ENCODE results near the gene CHD6.

The CHD6 gene

DNA sequence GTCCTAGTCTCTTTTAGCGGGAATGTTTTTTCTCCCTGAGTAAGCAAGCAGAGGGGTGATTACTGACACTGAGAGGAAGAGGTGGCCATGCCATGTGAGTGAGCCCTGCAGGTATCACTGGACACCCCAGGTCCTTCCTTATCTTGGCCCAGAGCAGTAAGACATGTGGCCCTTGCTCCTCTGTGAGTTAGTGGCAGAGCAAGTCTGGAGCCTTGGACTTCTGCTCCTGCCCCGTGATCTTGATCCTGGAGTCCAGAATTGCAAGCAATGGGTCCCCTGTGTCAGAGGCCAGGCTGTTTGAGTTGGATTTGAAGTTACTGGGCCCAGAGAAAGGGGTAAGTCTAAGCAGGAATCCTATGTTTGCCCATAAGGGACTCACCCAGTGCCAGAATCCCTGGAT, 159.4 kb downstream of the CHD6 start:
- DNase-seq = no peak

DNA sequence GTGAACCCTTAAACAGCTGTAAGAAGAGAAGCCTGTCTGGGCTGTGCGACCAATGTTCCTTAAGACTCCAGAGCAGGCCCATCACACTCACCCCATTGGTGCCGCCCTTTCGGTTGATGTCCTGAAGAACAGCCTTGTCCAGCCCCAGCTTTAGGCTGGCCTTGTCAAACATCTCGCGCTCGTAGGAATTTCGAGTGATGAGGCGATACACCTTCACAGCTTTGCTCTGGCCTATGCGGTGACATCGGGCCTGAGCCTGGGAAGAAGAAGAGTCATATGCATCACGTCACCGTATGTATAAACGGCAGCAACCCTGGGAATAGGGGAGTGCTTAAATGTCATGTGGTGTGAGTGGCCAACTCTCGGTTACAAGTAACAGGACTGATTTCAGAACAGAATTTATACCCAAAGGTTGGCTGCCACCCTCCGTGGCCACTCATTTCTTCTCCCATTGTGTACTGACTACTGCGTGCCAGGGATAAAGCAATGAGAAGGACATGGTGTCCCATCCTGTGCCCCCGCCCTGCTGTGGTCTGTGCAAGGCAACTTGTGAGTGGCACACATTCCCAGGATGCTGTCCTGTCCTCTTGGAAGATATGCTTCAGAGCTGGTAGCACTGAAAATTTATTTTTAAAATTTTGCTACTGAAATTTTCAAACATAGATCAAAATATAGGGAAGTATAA, 160.9 kb downstream of the CHD6 start:
- no peak for DNase-seq

DNA sequence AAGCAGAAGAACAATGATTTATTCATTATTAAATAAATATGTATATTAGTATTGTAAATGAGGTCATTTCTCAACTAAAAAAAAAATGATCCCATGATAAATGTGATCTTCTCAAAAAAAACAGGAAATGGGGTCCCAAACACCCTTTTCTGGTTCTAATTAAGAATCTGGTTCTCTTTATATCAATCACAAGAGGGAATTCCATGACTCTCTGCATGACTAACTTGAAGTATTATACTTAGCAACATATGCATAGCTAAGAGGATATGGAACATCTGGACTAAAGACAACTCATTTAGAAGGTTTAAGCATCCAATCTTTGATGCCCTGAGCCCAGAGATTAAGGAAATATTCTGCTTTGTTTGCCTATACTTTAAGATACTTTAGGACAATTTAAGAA, 161.8 kb downstream of the CHD6 start:
- no peak for DNase-seq

DNA sequence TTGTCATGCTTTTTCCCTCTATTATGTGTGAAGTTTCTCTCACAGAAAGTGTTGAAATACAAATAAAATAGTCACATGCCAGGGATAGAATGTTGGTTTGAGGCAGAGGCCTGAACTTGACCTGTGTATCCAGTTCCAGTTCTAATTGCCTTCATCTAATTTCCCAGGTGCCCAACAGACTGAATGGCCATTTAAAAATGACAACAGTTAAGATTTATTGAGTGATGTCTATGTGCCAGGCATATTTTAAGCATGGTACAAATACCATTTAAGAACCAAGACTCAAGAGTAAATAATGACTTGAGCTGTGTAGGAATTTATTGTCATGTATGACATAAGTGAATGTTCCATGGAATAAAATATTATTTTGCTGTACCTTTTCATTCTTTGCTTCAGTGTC, 163.9 kb downstream of the CHD6 start:
- no peak for DNase-seq

DNA sequence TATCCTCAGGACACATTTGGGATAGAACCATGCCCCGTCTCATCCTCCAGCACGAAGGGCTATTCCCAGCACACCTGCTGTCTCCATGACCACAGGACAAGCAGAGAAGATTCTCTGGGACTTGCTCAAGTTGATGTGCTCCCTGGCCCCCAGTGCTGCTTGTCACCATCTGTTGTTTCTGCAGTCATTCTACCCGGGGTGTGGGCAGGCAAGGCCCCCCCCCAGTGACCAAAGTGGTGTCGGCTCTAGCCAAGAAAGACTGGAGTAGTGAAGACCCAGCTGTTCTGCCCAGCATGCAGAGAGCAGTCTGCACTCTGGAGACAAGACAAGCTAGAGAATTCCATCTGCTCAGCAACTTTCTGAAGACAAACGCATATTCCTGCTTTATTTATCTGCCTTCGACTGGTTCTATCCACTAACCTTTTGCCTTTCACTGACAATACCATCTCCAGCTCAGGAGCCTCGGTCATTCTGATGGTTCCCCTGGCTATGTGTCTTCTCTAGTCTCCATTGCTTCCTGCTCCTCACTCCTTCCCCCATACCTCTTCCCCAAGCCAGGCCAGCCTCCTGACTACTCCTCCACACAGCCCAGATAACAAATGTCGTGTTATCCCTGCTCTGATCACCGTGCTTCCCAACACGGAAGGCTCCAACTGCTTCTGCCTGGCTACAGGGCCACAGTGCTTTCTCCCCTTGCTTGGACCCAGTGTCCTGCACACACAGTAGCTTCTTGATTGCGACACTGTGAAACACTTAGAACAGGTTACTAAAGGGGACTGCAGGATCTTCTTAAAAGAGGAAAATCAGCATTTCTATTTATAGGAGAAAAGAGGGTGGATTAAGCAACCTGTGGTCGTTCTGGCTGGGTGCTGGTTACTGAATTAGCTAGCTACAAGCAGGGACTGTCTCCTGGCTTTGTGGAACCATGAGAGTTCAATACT, 164.9 kb downstream of the CHD6 start:
- no peak for DNase-seq

DNA sequence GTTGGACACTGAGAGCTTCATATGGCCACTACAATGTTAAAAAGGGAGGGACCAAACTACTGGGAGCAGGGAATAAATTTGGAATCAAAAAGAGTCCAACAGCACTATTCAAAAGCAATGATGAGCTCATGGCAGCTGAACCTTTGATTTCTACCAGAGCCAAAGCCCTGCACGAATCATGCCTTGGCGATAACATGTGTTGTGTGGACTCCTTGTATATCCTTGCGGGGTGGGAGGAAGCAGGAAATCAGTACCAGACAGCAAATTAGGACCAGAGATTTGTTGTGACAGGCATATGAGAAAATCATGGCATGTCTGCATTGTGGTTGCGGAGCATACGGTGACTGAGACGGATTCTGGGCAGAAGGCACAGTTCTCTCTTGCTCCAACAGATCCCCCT, 166.0 kb downstream of the CHD6 start:
- DNase-seq = no peak

DNA sequence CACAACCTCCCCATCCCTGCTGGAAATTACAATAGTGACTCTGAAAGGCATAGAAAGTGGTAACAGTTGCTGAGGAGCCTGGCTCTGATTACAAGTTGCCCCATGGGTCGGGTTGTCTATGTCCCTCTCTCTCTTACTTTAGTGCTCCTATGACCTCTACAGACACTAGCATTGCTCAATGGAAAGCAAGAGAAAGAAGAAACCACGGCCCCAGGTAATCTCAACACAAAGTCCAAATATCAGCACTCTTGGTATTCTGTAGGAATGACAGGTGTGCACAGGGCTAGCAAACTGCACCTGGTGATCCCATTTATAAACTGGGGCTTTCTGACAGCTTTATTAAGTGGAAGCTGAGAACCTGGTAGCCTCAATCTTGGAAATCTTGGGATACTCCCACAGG, 171.2 kb downstream of the CHD6 start:
- no peak for DNase-seq

DNA sequence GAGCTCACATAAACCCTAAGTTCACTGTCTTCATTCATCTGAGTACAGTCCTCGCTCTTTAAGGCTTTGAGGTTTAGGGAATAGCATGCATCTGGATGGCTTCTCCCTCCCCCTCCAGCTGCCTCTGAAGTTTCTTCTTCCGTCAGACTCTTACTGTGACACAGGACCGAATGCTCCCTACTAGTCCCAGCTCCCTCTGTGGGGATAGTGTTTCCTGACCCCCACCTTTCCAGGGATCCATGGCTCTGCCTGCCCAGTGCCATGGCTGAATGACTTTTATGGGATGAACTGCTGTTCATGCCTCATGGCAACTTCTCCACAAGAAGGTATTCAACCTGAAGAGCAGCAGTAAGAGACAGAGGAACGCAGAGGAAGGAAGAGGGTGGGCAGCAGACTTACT, 171.7 kb downstream of the CHD6 start:
- DNase-seq = no peak

DNA sequence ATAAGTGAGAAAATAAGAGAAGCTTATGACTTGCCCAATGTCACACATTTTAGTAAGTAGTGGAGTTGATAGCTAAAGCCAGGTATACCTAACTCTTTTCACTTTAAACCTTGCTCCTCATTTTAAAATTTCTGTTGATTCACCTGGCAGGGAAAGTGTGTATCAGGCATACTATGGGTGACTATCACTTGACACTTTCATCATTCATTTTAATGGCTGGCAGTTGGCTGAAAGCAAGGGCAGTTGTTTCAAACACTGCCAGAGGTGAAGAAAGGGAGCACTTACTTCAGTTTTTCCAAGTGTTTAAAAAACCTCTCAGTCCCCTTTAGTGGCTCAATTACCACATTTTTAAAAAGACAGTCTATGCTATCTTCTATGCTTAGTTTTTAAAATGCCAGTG, 173.4 kb downstream of the CHD6 start:
- no peak for DNase-seq

DNA sequence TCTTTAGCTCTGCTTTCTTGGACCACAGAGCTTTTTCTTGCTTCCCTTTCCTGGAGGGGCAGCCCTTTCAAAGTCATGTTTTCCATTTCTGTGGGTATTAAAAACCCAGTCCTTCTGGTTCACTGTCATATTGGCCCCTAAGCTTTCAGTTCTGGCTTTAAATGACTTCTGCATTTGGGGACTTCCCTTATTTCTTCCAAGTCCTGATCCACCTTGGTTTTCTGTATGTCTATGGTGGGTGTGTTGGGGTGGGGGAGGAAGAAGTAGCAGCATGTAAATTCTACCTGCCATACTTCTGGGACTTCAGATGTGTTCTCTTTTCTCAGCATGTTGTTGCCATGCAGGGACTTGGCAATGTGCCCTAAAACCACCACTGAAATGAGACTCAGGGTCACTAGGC, 174.5 kb downstream of the CHD6 start:
- DNase-seq = no peak

DNA sequence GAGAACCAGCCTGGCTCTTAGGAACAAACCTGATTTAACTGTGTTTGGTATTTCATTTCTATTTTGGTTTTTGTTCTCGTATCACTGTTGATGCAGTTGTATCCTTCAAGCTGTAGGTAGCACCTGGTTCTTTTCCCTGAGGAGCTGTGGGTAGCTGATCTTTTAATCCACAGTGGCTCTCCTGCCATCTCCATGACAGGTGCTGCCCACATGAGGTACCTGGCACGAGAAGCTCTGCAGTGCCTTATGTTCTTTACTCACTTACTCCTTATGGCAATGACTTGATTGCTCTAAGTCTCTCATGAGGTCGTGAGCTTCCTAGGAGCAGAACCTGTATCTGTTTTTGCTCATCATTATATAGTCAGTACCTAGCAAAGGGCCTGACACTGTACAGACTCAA, 177.3 kb downstream of the CHD6 start:
- DNase-seq = no peak

DNA sequence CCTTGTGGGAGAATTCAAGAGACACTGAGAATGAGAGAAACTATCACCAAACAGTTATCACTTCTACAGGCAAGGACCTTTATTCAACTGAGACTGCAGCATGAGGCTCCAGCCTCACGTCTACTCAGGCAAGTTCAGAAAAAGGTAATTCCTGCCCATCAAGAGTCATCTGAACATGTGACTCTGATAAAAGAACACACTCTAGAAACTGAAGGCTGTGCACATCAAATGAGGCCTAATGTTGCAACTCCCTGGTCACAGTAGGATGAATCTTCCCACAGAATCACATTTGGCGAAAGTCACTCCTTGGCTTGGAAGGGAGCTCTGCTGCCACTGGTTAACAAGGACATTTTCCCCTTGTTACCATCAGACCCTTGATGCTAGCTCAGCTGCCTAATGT, 180.3 kb downstream of the CHD6 start:
- DNase-seq = no peak

DNA sequence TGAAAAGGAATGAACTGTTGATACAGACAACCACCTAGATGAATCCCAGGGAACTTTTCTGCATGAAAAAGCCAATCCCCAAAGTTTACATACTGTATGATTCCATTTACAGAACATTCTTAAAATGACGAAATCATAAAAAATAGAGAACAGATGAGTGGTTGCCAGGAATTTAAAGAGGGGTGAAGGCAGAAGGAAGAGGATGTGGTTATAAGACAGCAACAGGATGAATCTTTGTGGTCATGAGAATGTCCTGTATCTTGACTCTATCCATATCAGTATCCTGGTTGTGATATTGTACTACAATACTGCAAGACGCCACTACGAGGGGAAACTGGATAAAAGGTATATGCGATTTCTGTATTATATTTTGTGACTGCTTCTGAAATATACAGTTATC, 181.5 kb downstream of the CHD6 start:
- no peak for DNase-seq

DNA sequence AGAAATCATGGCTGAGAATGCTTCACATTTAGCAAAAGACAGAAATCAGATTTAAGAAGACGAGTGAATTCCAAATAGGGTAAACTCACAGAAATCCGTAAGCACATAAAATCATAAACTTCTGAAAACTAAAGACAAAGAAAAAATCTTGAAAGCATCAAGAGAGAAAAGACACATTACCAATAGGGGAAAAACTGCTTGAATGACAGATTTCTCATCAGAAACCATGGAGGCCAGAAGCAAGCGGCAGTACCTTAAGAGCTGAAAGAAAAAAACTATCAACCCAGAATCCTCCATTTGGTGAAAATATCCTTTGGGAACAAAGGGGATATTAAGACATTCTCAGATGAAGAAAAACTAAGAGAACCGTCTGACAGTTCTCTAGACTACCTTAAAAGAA, 185.0 kb downstream of the CHD6 start:
- DNase-seq = no peak

DNA sequence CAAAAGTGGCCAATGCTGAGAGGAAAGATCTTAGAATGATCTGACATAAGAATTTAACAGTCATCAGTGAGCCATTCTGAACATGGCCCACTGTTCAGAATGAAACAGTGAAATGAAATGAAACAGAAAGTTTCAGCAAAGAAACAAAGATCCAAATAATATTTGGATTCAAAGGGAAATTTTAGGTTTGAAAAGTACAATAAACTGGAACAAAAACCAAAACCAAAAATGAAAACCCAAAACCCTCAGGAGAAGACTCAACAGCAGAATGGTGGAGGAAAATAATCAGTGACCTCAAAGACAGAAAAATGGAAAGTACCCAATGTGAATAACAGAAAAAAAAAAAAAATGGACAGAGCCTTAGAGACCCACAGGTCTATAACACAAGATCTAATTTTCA, 185.4 kb downstream of the CHD6 start:
- no peak for DNase-seq

DNA sequence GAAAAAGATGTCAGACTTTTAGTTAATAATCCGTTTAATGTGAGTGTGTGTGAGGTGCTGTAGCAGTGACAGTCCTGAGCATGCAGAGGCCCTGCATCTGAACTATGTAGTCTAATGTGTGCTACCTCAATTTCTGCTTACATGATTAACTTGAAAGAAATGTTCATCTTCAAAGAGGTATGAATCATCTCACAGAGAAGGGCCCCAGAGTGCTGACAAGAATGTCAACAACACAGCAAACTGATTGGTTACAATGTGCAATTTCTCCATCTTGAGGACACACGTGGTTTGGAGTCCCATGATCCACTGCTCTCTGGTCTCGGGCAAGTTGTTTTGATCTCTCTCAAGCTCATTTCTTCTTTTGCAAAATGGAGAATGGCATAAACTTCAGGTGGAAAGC, 189.9 kb downstream of the CHD6 start:
- peak in 1 of 2 experiments; percentile 8 for DNase-seq

DNA sequence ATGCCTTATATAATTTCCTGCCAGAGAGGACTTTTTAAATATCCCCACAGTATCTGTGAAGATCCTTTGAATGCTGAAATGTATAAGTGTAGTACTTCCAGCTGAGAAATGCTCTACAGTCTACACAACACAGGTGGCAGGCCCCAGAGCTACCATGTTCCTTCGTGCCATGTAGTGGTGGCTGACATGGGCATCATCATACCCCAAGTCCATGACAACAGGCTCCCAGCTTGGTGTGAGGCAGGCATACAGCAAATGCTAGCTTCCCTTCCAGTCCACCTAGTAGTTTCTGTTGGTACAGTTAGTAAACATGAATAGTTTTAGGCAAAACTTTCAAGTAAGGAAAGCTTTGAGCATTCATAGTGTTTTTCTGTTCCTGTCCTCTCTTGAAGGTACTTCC, 190.3 kb downstream of the CHD6 start:
- no peak for DNase-seq

DNA sequence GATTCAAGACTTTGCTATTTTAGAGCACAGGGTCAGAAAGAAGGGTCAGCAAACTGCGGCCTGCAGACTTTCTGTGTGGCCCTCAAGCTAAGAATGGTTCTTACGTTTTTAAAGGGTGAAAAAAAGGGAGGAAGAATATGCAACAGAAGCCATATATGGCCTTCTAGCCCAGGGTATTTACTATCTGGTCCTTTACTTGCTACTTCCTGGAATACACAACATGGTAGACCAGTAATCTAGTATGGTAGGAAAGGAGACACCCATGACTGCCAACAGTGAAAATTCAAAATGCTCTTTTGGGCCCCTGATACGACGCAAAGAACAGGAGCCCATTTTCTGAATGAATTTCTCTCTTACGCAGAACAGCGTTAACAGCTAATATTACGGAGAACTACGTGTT, 191.2 kb downstream of the CHD6 start:
- no peak for DNase-seq

DNA sequence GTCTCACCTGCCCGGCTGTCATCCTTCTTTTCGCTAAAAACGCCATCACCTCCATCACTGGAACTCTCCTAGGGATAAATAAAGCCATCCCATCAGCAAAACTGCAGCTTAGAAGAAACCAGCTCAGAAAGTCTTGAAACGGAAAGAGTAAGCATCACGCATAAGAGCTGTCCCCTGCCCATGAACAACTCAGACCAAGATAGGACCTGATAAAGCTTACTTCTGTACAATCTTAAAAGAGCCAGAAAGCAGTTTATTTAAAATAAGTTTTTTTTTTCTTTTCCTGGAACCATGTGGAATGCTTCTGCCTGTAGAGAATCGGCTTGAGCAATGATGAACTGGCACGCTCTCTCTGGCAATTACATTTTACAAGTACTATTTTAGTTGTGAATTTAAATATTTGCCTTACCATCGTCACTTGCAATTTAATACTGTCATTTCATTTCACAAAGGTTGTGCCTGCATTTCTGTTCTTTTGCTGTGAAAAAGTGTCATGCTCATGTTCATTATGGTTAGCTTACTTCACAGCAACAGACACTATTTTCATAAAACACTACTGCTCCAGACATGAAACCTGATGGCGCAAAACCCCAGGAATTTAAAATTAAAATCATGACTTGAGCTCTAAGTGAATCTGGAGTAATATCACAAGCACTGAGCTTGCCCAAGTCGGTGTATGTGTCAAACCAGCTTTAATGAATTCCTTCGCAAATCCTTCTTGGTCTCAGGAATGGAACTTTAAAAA, 191.9 kb downstream of the CHD6 start:
- DNase-seq = no peak

DNA sequence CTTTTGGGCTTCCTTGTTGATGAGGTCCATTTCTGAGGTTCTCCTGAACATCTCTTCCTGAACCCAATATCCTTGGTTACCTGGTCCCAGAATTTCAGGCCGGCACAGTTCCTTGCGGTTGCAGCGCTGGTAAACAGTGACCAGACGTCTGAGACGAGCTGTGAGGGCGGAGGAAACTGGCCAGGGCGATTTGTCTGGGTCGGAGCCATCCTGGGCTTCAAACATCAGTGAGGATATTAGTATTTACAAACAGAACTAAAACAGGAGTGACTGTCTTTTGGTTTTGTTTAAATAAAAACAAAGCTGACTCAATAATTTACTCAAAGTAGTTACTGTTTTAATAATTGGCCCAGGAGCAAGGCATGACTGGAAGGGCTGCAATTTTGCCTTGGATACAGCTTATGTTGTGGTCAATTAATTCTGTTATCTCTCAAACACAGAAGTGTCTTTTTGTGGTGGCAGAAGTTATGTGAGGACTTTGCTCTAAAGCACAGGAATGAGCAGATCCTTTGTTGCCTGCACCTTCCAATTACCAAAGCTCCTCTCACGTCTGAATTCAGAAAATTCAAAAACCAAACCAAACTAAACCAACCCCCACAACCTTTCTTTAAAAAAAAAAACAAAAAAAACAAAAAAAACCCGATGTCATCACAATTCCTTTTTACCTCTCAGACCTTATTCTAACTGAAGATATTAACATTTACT, 192.8 kb downstream of the CHD6 start:
- DNase-seq = no peak

DNA sequence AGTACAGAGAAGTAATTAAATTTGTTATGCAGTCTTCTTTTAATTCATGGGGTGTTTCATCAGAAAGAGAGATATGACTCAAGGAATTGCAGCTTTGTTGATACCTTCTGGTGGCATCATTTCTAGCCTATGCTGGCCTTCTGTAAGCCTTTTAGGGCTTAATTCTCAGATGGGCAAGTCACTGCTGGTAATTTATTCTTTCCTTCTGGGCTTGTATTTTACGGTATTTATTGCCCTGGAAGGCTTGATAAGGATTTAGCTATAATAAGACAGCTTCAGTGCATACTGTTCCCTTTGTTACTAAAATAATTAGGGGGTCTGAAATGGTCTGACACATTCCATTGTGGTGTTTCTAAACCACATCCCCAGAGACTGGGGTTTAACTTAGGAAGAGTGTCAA, 193.6 kb downstream of the CHD6 start:
- no peak for DNase-seq

DNA sequence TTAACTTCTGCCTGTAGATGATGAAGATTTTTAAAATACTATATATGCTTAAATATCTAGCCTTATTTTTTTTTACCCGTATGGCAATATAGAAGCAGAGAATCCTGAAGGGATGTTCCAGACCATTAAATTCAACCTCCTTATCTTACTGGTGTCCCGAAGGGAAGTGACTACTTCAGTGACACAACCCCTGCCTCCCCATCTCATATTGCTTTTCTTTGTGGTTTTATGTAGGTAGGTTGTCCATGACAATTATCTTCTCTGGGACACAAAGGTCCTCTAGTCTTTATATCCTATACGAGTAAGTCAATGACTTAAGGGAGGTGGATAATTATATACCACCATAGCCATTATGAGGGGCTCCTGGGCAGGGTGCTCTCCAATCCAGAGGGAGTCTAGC, 194.2 kb downstream of the CHD6 start:
- no peak for DNase-seq

DNA sequence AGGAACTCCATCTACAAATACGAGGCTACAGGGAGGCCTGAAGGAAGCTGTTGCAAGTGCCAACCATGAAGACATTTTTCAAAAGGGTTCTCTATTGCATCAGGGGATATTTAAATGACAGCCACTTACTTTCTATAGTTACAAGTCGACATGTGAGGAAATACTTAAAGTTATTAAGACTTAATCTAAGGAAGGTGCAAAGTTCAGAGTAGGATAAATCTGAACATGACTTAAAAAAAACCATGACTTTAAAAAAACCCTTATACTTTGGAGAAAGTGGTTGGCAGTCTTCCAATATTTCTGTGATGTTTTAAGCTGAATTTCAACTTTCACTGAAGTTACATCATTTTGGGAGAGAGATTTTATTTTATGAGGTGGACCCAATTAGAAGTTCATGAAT, 195.2 kb downstream of the CHD6 start:
- no peak for DNase-seq

Measured in activated CD4-positive, alpha-beta T cell treated with anti-CD3 and anti-CD28 coated beads, Interleukin-2, amount 50 U/mL, for 4 hours (primary cell).